ENCODE data around the gene LAMA3.

The LAMA3 gene

GRCh38 chr18:23964282-23965238 is 275.3 kb downstream of the LAMA3 start:
- H3K27me3 ChIP-seq (ENCODE audit: insufficient read depth, low read depth), result no peaks in the 10 kb centered on the region; the same call in 1 of the 2 replicates
- H3K9ac ChIP-seq, result no peak overlapping the region
- H3K27ac ChIP-seq, result no peak overlapping the region
- no peak overlapping the region for H3K4me3 ChIP-seq (IDR thresholded peaks at IDR 0.05; ENCODE audit: insufficient read depth, low read depth, low read length)
- no peaks in the 10 kb centered on the region for H3K36me3 ChIP-seq (ENCODE audit: insufficient read depth)
- H3K4me1 ChIP-seq (ENCODE audit: low read depth, poor library complexity, severe bottlenecking), result no peaks in the 10 kb centered on the region
- no peak overlapping the region for H2AFZ ChIP-seq (ENCODE audit: low read depth)
- no peak overlapping the region for H3K4me2 ChIP-seq
- no peaks in the 10 kb centered on the region for H3K79me2 ChIP-seq (ENCODE audit: insufficient read depth, low read depth)
- TF ChIP-seq, protein P1, sequence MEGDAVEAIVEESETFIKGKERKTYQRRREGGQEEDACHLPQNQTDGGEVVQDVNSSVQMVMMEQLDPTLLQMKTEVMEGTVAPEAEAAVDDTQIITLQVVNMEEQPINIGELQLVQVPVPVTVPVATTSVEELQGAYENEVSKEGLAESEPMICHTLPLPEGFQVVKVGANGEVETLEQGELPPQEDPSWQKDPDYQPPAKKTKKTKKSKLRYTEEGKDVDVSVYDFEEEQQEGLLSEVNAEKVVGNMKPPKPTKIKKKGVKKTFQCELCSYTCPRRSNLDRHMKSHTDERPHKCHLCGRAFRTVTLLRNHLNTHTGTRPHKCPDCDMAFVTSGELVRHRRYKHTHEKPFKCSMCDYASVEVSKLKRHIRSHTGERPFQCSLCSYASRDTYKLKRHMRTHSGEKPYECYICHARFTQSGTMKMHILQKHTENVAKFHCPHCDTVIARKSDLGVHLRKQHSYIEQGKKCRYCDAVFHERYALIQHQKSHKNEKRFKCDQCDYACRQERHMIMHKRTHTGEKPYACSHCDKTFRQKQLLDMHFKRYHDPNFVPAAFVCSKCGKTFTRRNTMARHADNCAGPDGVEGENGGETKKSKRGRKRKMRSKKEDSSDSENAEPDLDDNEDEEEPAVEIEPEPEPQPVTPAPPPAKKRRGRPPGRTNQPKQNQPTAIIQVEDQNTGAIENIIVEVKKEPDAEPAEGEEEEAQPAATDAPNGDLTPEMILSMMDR (conservative IDR thresholded peaks at IDR 0.05; ENCODE audit: low read depth, low read length), result no peak
- no peaks in the 10 kb centered on the region for H4K20me1 ChIP-seq (ENCODE audit: insufficient read depth)

DNA sequence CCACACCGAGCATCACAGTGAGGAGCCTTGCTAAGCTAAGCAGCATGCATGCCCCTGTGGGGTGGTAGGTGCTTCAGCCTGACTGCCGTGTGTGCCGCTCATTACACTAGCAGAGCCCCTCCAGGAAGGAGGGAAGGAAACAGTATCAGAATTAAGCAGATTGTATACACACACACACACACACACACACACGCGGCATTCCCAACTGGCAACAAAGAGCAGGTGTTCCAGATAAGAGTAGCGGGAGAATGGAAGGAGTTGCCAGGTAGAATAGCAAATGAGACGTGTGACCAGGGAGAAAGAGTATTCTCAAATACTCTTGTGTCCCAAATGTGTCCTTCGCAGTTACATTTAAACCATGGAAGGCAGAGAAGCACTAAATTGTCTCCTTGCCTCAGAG is 277.7 kb downstream of the LAMA3 start:
- no peaks in the 10 kb centered on the region for H3K36me3 ChIP-seq (ENCODE audit: insufficient read depth)
- H3K4me1 ChIP-seq (ENCODE audit: low read depth, poor library complexity, severe bottlenecking), result no peaks in the 10 kb centered on the region
- H3K27ac ChIP-seq, result no peak overlapping the region
- H3K4me2 ChIP-seq, result no peak overlapping the region
- TF ChIP-seq, protein P1 (conservative IDR thresholded peaks at IDR 0.05; ENCODE audit: low read depth, low read length), result no peak
- no peak overlapping the region for H3K9ac ChIP-seq
- H3K27me3 ChIP-seq (ENCODE audit: insufficient read depth, low read depth), result no peaks in the 10 kb centered on the region; the same call in 1 of the 2 replicates
- no peak overlapping the region for H3K4me3 ChIP-seq (IDR thresholded peaks at IDR 0.05; ENCODE audit: insufficient read depth, low read depth, low read length)
- no peaks in the 10 kb centered on the region for H4K20me1 ChIP-seq (ENCODE audit: insufficient read depth)
- H3K79me2 ChIP-seq (ENCODE audit: insufficient read depth, low read depth), result no peaks in the 10 kb centered on the region
- no peak overlapping the region for H2AFZ ChIP-seq (ENCODE audit: low read depth)

GRCh38 chr18:23967321-23968089 is 278.3 kb downstream of the LAMA3 start:
- Histone ChIP-seq H3K9ac (no peak overlapping the region), H3K27ac (no peak overlapping the region), H2AFZ (ENCODE audit: low read depth) (no peak overlapping the region), H3K79me2 (ENCODE audit: insufficient read depth, low read depth) (no peaks in the 10 kb centered on the region), H3K4me1 (ENCODE audit: low read depth, poor library complexity, severe bottlenecking) (no peaks in the 10 kb centered on the region), H3K4me3 (IDR thresholded peaks at IDR 0.05; ENCODE audit: insufficient read depth, low read depth, low read length) (no peak overlapping the region), H3K4me2 (no peak overlapping the region), H3K27me3 (ENCODE audit: insufficient read depth, low read depth) (no peaks in the 10 kb centered on the region; the same call in 1 of the 2 replicates), H4K20me1 (ENCODE audit: insufficient read depth) (no peaks in the 10 kb centered on the region), H3K36me3 (ENCODE audit: insufficient read depth) (no peaks in the 10 kb centered on the region)
- TF ChIP-seq, protein P1 (conservative IDR thresholded peaks at IDR 0.05; ENCODE audit: low read depth, low read length), result no peak

DNA sequence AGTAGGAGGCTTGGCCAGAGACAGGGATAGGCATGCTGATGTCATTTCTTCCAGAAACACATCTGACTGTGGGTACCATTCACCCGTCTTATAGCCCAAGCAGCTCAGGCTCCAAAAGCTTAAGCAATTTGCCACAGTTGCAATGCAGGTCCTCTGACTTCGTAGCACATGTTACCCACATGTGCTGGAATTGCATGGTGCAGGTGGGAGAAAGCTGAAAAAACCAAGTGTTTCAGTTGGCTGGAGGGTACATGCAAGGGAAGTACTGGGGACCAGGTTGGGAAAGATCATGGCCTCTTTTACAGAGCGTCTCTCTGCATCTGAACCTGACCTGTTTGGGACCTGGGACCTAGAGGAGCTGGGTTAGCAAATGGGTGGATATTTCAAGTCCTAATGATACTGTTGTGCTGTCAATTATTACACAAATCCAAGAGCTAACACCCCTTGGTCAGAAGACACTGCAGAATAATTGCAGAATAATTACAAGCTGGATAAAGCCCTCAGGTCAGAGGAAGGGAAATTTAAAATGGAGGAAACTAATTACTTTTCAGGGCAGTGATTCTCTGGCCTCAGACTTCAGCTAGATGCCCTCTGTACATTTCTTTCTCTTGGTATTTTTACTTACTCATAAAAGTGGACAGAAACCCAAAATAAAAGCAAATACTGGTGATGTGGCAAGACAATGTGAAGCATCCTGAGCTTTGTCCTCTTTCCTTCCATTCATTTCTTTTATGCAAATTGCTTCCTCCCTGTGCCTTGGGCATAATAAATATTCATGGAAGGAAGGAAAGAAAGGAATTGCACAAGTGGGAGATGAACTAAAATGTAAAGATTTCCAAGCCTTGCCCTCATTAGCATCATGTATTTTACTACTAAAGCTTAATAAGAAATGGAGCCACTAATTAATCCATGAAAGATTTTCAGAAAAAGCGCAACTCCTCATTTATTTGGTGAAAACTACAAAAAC is 279.7 kb downstream of the LAMA3 start:
- no peaks in the 10 kb centered on the region for H4K20me1 ChIP-seq (ENCODE audit: insufficient read depth)
- H3K27me3 ChIP-seq (ENCODE audit: insufficient read depth, low read depth), result no peaks in the 10 kb centered on the region; the same call in 1 of the 2 replicates
- H3K27ac ChIP-seq, result no peak overlapping the region
- TF ChIP-seq, protein P1 (conservative IDR thresholded peaks at IDR 0.05; ENCODE audit: low read depth, low read length), result no peak
- no peaks in the 10 kb centered on the region for H3K79me2 ChIP-seq (ENCODE audit: insufficient read depth, low read depth)
- no peaks in the 10 kb centered on the region for H3K36me3 ChIP-seq (ENCODE audit: insufficient read depth)
- no peak overlapping the region for H3K4me2 ChIP-seq
- no peak overlapping the region for H2AFZ ChIP-seq (ENCODE audit: low read depth)
- no peak overlapping the region for H3K4me3 ChIP-seq (IDR thresholded peaks at IDR 0.05; ENCODE audit: insufficient read depth, low read depth, low read length)
- H3K4me1 ChIP-seq (ENCODE audit: low read depth, poor library complexity, severe bottlenecking), result no peaks in the 10 kb centered on the region
- no peak overlapping the region for H3K9ac ChIP-seq

Data from KMS-11 (cell line).